GM18507 (cell line): ENCODE results near the gene TENM4.

ENCODE experiments used
- DNase-seq: peaks from one replicate; pipeline ENCODE4 v3.0.0; 2011; ENCODE audit warnings: low read depth; ENCODE audit not compliant: insufficient read length; ENCODE audit errors: extremely low spot score
- FAIRE-seq: peaks from 2 replicates; lab custom pipeline; 2011; peaks lifted over from hg19 to GRCh38; lab: Jason Lieb, UNC

TENM4 gene

DNA sequence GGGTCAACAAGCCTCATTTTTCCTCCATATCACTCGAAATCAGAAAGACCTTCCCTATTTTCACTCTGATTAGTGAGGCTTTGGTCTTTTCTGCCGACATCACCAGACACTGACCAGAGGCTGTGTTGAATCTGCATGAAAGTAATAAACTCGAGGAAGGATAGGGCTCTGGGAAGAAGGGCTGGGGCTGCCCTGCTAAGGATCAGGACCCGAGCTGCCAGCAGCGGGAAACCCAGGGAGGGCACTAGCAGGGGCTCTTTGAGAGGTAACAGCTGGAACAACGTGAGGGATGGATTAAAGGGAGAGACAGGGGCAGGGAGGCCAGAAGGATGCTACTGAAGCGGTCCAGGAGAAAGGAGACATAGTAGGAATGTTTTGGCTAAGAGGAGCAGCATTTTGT is 488.7 kb downstream of the TENM4 start:
- no peak for FAIRE-seq
- DNase-seq: no peak

DNA sequence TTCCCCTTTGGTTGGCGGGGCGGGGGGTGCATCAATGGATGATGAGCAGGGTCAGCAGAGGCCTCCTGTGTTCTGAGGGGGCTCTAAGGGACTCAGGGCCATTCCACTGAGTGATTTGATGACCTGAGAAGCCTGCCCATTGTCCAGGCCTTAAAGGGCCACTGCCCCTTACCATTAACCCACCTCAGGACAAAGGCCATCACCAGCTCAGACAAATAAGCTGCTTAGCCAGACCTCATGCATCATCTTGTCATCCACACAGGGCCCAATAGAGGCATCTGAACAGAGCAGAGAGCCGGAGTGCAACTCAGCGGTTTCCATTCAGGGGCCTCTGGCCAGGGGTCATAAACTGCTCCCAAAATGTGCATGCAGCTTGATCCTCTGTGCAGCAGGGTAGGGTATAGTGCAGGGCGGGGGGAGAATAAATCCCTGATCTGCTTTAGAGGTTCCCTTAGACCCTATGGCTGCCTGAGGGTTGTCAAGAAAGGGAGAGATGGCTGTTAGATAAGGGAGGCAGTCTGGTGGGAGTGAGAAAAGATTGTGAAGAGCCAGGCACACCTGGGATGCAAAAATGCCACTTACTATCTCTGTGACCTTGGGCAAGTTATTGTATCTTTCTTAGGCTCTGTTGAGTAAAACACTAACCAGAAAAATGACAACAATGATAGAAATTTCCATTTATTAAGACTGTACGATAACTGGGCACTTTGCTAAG is 490.7 kb downstream of the TENM4 start:
- DNase-seq: no peak
- no peak for FAIRE-seq

DNA sequence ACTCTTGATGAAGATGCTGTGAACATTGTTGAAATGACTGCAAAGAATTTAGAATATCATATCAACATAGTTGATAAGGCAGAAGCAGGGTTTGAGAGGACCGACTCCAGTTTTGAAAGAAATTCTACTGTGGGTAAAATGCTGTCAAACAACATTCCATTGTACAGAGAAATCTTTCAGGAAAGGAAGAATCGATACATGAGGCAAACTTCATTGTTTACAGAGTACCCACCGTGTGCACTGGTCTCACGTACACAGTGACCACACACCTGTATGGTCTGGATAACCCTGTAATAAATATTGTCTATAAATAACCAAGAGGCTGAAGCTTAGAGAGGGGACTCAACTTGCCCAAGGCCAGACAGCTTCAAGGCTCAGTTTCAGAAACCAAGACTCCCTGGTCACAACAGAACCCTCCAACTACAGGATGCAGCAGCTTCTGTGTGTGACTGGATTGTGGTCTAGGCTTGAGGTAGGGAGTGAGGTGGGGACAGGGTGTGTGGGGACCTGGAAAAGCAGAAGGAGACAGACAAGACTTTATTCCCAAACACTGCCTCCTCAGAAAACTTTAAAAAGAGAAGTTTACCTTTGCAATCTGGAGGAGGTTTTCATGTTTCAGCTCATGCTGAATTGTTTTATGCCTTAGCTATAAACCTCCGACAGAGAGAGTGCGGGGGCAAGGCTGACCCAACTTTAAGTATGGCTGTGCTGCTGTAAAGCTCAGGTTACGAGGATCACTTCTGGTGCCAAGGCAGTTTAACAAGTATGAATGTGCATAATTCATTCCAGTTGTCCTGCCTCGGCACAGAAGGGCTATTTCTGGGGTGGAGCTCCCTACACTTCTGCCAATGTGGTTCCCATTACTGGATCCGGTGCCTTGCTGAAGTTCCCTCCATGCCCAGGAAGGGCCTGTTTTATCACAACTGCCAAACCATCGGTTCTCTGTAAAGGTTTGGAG is 493.6 kb downstream of the TENM4 start:
- DNase-seq (no peak), FAIRE-seq (no peak)

- FAIRE-seq: no peak
- DNase-seq: no peak
These were observed 497.0 kb downstream of the TENM4 start for GRCh38 chr11:78943841-78944240.

DNA sequence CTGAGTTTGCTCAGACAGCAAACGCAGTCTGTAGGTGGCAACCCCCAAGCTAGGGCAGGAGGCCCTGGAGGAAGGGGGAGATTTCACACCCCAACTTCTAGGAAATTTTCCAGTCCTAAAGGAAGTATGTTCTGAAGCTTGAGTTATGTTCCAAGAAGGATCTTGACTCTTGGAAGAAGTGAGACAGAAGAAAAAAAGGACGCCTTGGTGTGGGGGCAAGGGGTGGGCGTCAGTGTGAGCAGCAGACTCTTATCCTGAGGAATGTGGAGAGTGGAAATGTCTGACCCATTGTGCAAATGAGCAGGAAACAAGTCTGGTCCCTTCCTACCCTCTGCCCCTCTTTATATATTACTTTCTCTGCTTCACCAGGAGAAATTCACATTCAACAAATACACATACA is 497.7 kb downstream of the TENM4 start:
- DNase-seq (no peak), FAIRE-seq (no peak)

- FAIRE-seq (no peak), DNase-seq (no peak)
These were observed 499.5 kb downstream of the TENM4 start for GRCh38 chr11:78941226-78941851.

DNA sequence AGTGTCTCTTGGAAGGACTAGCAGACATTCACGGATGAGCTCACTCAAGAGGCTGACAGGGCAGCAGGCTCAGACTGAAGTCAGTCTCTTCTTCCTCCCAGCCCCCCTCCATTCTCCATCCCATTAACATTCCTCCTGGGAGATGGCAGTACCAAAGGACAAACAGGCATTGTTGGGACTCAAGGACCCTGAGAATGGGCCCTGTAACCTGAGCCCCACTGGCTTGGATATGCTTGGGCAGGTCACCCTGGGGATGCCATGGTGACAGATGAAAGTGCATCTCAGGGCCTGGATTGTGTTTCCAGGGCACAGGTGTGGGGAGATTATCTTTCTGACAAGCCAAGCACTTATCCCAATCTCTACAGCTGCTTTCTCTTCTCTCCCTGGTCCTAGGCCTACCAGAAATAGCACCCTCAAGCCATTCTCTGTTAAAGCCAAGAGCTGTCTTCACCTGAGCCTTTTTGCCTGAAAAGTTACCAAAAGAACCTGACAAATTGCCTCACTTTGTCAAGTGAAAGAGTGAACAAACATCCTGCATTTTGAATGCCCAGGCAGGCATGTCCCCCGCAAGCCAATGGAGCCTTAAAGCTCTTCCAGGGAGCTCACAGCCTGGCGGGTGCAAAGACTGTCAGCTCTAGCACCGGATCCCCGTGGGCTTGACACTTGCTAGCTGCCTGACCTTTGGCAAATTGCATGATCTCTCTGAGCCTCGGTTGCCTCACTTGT is 500.2 kb downstream of the TENM4 start:
- FAIRE-seq: no peak
- DNase-seq: no peak

GRCh38 chr11:78938971-78939370 is 501.9 kb downstream of the TENM4 start:
- FAIRE-seq (no peak), DNase-seq (no peak)

DNA sequence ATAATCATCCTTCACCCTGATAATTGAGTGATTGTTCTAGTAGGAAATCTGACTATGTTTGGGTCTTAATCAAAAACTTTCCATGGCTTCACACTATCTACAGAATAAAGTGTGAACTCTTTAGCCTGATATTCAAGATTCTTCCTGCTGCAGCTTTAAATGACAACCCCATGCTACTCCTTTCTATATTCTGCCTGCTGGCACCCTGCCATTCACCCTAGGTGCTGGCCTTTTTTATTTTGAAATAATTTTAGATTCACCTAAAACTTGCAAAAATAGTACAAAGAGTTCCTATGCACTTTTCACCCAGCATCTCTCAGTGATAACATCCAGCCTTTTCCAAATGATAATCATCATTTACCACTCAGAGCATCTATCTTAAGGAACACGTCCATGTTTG is 502.8 kb downstream of the TENM4 start:
- FAIRE-seq: no peak

GRCh38 chr11:78935398-78936068 is 505.3 kb downstream of the TENM4 start:
- FAIRE-seq (no peak), DNase-seq (no peak)

More for the DNA sequence above, 502.8 kb downstream of the TENM4 start:
- DNase-seq: no peak

DNA sequence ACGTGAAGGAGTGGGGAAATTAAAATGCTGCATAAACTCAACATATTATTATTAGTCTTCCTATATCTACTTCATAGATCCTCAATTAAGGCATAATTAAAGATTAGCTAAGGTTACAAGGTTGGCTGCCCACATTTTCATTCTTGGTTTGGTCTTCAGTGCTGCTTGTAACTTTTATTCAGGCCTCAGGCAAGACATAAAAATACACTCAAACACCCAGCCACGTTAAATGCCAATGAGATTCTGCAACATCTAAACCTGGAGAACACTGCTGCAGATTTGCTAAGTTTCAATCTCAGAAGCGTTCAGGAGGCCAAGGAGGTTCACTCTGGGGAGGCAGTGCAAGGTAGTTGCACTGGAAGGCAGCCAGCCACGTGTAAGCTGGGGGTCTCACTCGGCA is 507.5 kb downstream of the TENM4 start:
- DNase-seq: no peak
- no peak for FAIRE-seq

DNA sequence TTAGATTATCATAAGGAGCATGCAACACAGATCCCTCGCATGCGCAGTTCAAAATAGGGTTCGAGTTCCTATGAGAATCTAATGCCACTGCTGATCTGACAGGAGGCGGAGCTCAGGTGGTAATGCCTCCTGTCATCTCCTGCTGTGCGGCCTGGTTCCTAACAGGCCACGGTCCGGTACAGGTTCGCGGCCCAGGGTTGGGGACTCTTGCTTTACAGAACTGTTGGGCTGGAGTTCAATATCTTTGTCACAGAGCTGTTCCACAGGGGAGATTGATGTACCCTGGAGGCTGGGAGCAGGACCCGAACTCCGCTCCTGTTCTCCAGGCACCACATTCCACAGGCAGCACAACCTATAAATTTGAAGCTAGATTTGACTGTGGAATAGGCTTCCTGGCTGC is 508.1 kb downstream of the TENM4 start:
- DNase-seq (no peak), FAIRE-seq (no peak)

- no peak for DNase-seq
- no peak for FAIRE-seq
These were observed 508.9 kb downstream of the TENM4 start for GRCh38 chr11:78931891-78932290.

DNA sequence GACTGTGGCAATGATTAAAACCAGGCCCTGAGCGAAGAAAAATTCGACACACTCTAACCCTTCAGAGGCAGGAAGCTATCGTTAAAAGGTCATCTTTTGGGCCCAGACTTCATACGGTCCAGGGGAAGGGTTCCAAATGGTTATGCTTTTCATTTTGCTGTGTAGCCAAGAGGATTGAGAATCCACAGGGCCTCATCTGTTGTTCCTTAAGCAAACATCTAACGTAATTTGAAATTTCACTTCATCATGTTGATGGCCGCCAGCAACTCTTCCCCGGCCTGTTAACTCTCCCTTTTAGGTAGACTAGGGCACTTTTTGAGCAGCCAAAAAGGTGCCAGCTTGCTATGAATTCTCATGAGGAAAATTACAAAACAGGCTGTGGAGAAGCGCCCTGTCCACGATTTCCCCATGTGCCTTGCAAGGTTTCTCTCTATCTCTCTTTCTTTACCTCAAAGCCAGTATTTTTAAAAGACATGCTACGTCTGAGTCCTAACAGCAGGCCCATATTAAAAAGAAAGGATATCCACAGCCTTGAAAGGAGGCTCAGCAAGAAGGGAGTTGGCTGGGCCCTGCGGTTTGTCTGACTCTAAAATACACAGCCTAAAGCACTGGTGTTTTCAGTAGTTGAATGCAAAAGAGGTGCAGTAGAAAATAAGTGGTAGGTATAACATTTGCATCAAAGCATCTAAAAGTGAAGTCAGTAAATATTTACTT is 509.9 kb downstream of the TENM4 start:
- DNase-seq (no peak), FAIRE-seq (no peak)

DNA sequence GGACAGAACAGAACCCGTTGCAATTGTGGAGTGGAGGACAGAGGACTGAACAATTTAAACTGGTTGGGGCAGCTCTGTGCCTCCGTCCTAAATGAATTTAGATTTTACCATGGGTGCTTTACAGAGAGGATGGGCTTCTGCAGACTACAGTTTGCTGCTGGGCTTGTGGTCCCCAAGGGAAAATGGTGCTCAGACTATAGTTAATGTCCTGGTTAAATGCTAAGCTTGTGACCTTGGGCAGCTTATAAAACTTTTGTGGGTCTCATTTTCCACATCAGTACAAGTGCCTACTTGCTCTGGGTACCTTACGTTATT is 511.0 kb downstream of the TENM4 start:
- FAIRE-seq (no peak), DNase-seq (no peak)

DNA sequence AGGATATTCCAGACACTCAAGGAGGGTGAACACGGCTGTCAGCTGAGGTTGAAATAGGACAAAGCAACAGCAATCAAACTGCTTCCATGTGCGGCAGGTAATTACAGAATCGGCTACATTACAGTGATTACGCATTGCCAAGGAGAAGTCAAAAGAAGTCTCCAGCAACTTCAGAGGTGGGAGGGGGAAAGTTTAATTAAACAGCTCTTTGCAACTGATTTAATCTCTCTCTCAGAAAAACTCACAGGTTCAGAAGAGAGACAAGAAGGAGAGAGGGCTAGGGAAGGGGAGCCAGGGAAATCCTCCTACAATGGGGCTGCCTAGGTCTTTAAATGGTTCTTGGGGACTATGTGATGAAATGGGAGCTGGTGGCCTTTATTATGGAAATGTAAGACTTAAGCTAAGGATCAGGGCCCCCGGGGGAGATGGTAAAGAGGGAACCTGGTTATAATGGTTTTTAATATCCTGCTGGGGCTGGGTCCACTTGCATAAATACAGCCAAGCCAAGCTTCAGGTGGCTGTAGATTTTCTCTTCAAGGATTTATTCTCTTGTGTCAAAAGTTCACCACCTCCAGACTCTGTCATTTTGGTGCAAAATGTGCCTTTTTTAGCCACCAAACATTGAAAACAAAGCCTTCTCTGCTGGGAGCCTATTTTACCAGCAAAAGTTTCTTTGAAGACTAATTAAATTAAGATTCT is 511.5 kb downstream of the TENM4 start:
- DNase-seq (no peak), FAIRE-seq (no peak)

GRCh38 chr11:78927511-78927910 is 513.3 kb downstream of the TENM4 start:
- DNase-seq: no peak
- FAIRE-seq: no peak

DNA sequence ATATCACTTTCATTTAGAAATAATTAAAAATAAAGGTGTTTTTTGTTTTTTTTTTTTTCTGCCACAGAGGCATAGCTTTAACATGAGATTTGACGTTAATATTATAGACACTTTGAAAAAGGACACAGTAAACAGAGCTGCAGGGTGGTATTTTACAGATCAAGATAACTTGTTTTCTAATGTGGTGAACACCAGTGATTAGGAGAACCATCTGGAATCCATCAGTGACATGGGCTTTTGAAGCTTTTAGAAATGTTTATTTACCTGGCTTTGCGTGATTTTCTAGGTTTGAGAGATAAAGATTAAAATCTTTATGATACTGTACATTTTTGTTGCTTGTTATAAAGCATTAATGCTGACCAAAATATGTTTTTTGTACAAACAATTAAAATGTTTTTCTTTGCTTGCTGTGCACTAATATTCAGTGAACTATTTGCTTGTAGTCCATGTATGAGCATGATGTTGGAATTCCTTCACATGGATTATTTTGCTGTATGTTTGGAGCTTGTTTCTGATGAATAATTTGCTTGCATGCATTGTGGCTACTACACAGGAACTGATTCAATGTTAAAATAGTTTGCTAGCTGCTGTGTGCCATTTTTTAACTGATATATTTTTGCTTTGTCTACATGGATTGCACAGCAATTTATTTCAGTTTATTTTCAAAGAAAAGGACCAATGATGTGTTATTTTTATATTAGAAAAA is 514.0 kb downstream of the TENM4 start:
- no peak for FAIRE-seq
- no peak for DNase-seq
